HepG2 (cell line): ENCODE results near the gene TBC1D16. TPM values are rescaled to one million over a fixed set of nuclear protein-coding genes. Genes with fewer than 3 reads are reported as not detected.

ENCODE experiments used
- AKAP8 ChIP-seq: sonication (generic); formaldehyde crosslinking; IDR thresholded peaks from 2 replicates; pipeline ENCODE4 v1.5.1; 2020; ENCODE audit warnings: mild to moderate bottlenecking, missing genetic modification reagents
- CENPX ChIP-seq: sonication (generic); formaldehyde crosslinking; IDR thresholded peaks from 2 replicates; pipeline ENCODE4 v1.9.0; 2021; ENCODE audit warnings: mild to moderate bottlenecking, missing genetic modification reagents, moderate library complexity
- ETV5 ChIP-seq: IDR thresholded peaks from 2 replicates; pipeline ENCODE4 v1.6.1; 2018; ENCODE audit warnings: missing biosample characterization, missing genetic modification reagents, inconsistent platforms, borderline replicate concordance
- FOSL1 ChIP-seq: sonication (generic); formaldehyde crosslinking; IDR thresholded peaks from 2 replicates; pipeline ENCODE4 v1.9.0; 2021; ENCODE audit warnings: missing genetic modification reagents, borderline replicate concordance
- FOXO4 ChIP-seq: sonication (generic); formaldehyde crosslinking; conservative IDR thresholded peaks from 2 replicates; pipeline ENCODE4 v1.8.1; 2023; ENCODE audit warnings: missing genetic modification reagents
- GATA4 ChIP-seq: sonication (generic); IDR thresholded peaks from 2 replicates; pipeline ENCODE4 v1.6.1; 2016; ENCODE audit warnings: antibody characterized with exemption, low read depth, borderline replicate concordance
- GTF2F1 ChIP-seq: fragments of 150-350 bp; IDR thresholded peaks from 2 replicates; pipeline ENCODE4 v1.6.1; 2014; ENCODE audit warnings: low read length
- HNF1B ChIP-seq: sonication (generic); formaldehyde crosslinking; IDR thresholded peaks from 2 replicates; pipeline ENCODE4 v1.5.1; 2020; ENCODE audit warnings: mild to moderate bottlenecking, moderate library complexity, missing genetic modification reagents
- ISX ChIP-seq: sonication (generic); formaldehyde crosslinking; conservative IDR thresholded peaks from 2 replicates; pipeline ENCODE4 v1.5.0; 2020; ENCODE audit warnings: missing genetic modification reagents
- KDM1A ChIP-seq: IDR thresholded peaks from 2 replicates; pipeline ENCODE4 v1.6.1; 2016; ENCODE audit warnings: missing compliant biosample characterization
- KLF9 ChIP-seq: IDR thresholded peaks from 2 replicates; pipeline ENCODE4 v1.6.1; 2016; ENCODE audit warnings: low read depth
- TFDP2 ChIP-seq: sonication (generic); formaldehyde crosslinking; IDR thresholded peaks from 2 replicates; pipeline ENCODE4 v1.4.0; 2020; ENCODE audit warnings: missing genetic modification reagents
- XRCC5 ChIP-seq: fragments of 200-400 bp; formaldehyde crosslinking; optimal IDR thresholded peaks from 2 replicates; pipeline ENCODE3; 2017; ENCODE audit warnings: mild to moderate bottlenecking, low read length
- ZBTB20 ChIP-seq: sonication (generic); formaldehyde crosslinking; IDR thresholded peaks from 2 replicates; pipeline ENCODE4 v1.8.1; 2023; ENCODE audit warnings: missing genetic modification reagents, low read depth, mild to moderate bottlenecking, borderline replicate concordance
- ZBTB7A ChIP-seq: sonication (generic); formaldehyde crosslinking; IDR thresholded peaks from 2 replicates; pipeline ENCODE4 v1.8.0; 2022; ENCODE audit warnings: mild to moderate bottlenecking, missing genetic modification reagents
- ZNF317 ChIP-seq: sonication (generic); formaldehyde crosslinking; IDR thresholded peaks from 2 replicates; pipeline ENCODE4 v1.5.0; 2020; ENCODE audit warnings: mild to moderate bottlenecking, missing genetic modification reagents
- ZNF543 ChIP-seq: sonication (generic); formaldehyde crosslinking; IDR thresholded peaks from 2 replicates; pipeline ENCODE4 v1.4.0; 2020; ENCODE audit warnings: mild to moderate bottlenecking, missing genetic modification reagents
- ZNF607 ChIP-seq: sonication (generic); formaldehyde crosslinking; IDR thresholded peaks from 2 replicates; pipeline ENCODE4 v1.5.1; 2020; ENCODE audit warnings: missing genetic modification reagents, mild to moderate bottlenecking, borderline replicate concordance
- polyA plus RNA-seq, 8 experiments: library from polyadenylated mRNA; depleted of rRNA in 3 of 8; stranded (reverse) in 7 of 8; unstranded in 1 of 8; fragments of >200 nt; fragmentation: Illumina TruSeq in 4 of 8; extraction: Trizol in 4 of 8; gene quantifications; 2 replicates each; pipeline versions ENCODE4 v1.2.1 to v1.2.3, GENCODE V29; 2011 to 2016; ENCODE audit warnings: low read depth in 4 of 8, missing spikeins in 1 of 8, mixed read lengths in 1 of 8; ENCODE audit not compliant: insufficient read depth in 1 of 8
- total RNA-seq, 5 experiments: library from RNA; depleted of rRNA; stranded (reverse); fragments of >200 nt; fragmentation: Illumina TruSeq; extraction: Trizol; gene quantifications; 2 replicates each; pipeline ENCODE4 v1.2.3, GENCODE V29; 2016; ENCODE audit warnings: low read depth in 1 of 5
- TF ChIP-seq, protein P1 (sequence below): sonication (generic); formaldehyde crosslinking; IDR thresholded peaks from 2 replicates; pipeline ENCODE4 v1.4.0; 2020; ENCODE audit warnings: missing genetic modification reagents

Gene TBC1D16
- total and polyA plus RNA-seq, 2 of the 13 experiments (the other 11 are each of a cell fraction or from before 2014, with no cell fraction given), result 14.9 to 24.9 TPM

DNA sequence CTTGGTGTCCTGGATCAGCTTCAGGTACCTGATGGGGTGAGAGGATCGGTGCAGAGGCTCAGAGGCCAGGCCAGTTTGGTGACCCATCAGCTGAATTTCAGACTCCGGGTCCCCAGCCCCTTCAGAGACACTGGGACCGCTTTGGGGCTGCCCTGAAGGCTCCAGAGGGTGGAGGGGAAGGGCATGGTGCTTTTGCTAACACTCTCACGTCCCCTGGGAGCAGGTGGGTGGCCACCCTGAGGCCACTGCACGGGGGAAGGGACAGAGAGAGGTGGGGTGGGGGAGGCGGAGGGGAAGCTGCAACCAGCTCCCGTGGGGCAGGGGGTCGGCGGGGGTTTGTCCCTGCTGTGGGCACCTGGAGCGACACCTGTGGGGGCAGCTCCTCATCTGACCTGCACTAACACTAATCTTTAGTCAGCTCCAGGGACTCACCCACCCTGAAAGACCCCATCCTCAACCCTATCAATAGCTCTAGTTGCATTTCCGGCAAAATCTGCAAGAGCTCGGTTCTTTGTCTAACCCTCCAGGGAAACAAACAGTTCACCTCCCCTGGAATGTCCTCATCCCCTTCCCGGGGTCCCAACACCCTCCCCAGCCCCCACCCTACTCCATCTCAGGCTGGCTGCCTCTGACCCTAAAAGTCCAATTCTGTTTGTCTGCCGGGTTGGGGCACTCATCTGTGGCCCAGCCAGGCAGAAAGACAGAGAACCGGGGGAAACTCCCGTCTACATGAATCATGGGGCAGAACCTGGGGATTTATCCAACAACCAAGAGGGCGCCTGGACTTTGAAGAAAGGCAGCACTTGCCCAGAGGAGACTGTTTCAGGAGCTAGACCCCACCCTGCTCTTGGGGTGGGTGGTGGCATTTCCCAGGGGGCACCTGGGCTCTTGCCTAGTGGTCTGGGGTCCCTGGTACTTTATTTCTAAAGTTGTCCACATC lies 104.5 kb downstream of the TBC1D16 start (continued):
- no peak for TF ChIP-seq FOXO4 (CRISPR knock-in tag)
- no peak for TF ChIP-seq FOSL1
- no peak for TF ChIP-seq GTF2F1
- TF ChIP-seq ZNF317, result no peak
- TF ChIP-seq, protein P1, sequence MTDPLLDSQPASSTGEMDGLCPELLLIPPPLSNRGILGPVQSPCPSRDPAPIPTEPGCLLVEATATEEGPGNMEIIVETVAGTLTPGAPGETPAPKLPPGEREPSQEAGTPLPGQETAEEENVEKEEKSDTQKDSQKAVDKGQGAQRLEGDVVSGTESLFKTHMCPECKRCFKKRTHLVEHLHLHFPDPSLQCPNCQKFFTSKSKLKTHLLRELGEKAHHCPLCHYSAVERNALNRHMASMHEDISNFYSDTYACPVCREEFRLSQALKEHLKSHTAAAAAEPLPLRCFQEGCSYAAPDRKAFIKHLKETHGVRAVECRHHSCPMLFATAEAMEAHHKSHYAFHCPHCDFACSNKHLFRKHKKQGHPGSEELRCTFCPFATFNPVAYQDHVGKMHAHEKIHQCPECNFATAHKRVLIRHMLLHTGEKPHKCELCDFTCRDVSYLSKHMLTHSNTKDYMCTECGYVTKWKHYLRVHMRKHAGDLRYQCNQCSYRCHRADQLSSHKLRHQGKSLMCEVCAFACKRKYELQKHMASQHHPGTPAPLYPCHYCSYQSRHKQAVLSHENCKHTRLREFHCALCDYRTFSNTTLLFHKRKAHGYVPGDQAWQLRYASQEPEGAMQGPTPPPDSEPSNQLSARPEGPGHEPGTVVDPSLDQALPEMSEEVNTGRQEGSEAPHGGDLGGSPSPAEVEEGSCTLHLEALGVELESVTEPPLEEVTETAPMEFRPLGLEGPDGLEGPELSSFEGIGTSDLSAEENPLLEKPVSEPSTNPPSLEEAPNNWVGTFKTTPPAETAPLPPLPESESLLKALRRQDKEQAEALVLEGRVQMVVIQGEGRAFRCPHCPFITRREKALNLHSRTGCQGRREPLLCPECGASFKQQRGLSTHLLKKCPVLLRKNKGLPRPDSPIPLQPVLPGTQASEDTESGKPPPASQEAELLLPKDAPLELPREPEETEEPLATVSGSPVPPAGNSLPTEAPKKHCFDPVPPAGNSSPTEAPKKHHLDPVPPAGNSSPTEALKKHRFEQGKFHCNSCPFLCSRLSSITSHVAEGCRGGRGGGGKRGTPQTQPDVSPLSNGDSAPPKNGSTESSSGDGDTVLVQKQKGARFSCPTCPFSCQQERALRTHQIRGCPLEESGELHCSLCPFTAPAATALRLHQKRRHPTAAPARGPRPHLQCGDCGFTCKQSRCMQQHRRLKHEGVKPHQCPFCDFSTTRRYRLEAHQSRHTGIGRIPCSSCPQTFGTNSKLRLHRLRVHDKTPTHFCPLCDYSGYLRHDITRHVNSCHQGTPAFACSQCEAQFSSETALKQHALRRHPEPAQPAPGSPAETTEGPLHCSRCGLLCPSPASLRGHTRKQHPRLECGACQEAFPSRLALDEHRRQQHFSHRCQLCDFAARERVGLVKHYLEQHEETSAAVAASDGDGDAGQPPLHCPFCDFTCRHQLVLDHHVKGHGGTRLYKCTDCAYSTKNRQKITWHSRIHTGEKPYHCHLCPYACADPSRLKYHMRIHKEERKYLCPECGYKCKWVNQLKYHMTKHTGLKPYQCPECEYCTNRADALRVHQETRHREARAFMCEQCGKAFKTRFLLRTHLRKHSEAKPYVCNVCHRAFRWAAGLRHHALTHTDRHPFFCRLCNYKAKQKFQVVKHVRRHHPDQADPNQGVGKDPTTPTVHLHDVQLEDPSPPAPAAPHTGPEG (CRISPR knock-in tag), result no peak
- 0 out of 2 replicates have a peak, but pooled peaks have one; percentile 46 for TF ChIP-seq ZNF607 (CRISPR knock-in tag)
- TF ChIP-seq KDM1A (CRISPR knock-in tag), result no peak
- TF ChIP-seq ZBTB20 (CRISPR knock-in tag), result no peak
- no peak for TF ChIP-seq ETV5
- TF ChIP-seq XRCC5, result peak; percentile 57
- TF ChIP-seq AKAP8 (CRISPR knock-in tag), result no peak
- no peak for TF ChIP-seq TFDP2 (CRISPR knock-in tag)
- no peak for TF ChIP-seq ISX (CRISPR knock-in tag)
- TF ChIP-seq ZBTB7A, result 0 out of 2 replicates have a peak, but pooled peaks have one; percentile 17
- TF ChIP-seq ZNF543 (CRISPR knock-in tag), result peak; percentile 63; the same call in 1 of the 2 replicates
- TF ChIP-seq GATA4, result 0 out of 2 replicates have a peak, but pooled peaks have one; percentile 15
- 0 out of 2 replicates have a peak, but pooled peaks have one; percentile 3 for TF ChIP-seq KLF9 (CRISPR knock-in tag)
- TF ChIP-seq CENPX (CRISPR knock-in tag), result no peak
- TF ChIP-seq HNF1B (CRISPR knock-in tag), result 0 out of 2 replicates have a peak, but pooled peaks have one; percentile 29
